Activated CD8-positive, alpha-beta memory T cell treated with anti-CD3 and anti-CD28 coated beads, Interleukin-2, amount 50 U/mL, for 24 hours (primary cell): ENCODE results near the gene SMTN.

Experiments used
- DNase-seq: peaks from one replicate; pipeline ENCODE4 v3.0.0-alpha.2; 2020; ENCODE audit errors: extremely low read depth

The SMTN gene

DNA sequence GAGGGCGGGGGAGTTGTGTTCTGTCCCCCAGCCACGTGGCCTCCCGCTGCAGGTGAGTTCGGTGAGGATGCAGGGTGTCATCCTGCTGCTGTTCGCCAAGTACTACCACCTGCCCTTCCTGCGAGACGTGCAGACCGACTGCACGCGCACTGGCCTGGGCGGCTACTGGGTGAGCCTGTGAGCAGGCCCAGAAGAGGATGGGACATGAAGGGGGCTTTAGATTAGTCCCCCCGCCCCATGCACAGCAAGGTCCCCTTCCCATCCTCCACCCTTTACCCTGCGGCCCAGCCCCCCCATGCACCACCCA is 45.7 kb downstream of the SMTN start:
- no peak for DNase-seq

DNA sequence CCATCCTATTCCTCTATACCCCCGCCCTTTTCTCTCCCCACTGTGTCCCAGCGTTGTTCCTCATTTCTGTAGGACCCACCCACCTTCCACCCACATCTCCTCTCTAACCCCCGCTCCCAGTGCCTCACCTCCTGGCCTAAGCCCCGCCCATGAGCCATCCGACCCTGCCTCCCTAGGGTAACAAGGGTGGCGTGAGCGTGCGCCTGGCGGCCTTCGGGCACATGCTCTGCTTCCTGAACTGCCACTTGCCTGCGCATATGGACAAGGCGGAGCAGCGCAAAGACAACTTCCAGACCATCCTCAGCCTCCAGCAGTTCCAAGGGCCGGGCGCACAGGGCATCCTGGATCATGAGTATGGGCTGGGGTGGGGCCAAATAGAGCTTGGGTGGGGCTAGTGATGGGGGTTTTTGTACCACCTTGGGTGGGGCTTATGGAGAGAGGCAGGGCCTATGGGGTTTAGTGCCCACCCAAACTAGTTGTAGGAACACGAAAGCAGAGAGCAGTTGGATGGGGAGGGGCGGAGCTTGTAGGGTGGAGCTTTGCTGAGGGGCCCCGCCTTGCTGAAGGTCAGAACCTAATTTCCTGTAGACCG is 46.2 kb downstream of the SMTN start:
- no peak for DNase-seq

DNA sequence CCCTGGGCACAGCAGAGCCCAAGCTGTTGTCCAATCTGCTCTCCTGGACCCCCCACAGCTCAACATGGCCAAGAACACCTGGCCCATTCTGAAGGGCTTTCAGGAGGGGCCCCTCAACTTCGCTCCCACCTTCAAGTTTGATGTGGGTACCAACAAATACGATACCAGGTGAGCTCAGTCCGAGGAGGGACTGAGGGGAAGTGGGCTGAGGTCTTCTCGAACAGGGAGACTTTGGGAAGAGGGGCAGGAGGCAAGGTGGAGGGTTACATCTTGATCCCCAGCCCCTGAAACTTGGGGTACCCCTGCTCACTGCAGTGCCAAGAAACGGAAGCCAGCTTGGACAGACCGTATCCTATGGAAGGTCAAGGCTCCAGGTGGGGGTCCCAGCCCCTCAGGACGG is 47.0 kb downstream of the SMTN start:
- no peak for DNase-seq

DNA sequence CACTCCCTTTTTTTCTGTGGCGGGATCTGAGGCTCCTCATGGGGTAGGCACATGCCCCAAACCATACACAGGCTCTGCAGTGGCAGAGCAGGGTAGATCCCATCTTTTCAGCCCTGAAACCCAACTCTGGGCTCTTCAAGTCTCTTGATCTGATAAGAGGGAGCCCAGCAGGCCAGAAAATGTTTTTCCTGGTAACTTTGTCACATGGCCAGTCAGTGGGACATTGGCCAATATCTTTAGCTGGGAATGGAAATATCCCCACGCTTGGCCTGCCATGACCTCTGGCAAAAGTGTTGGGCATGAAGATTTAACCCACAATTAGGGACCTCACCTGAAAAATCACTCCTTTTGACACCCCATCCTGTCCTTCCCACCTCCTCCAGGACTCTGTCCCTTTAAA is 49.8 kb downstream of the SMTN start:
- DNase-seq = no peak

DNA sequence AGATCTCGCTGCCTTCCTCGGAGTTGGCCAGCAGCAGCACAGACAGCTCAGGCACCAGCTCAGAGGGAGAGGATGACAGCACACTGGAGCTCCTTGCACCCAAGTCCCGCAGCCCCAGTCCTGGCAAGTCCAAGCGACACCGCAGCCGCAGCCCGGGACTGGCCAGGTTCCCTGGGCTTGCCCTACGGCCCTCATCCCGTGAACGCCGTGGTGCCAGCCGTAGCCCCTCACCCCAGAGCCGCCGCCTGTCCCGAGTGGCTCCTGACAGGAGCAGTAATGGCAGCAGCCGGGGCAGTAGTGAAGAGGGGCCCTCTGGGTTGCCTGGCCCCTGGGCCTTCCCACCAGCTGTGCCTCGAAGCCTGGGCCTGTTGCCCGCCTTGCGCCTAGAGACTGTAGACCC is 52.8 kb downstream of the SMTN start:
- DNase-seq = no peak

DNA sequence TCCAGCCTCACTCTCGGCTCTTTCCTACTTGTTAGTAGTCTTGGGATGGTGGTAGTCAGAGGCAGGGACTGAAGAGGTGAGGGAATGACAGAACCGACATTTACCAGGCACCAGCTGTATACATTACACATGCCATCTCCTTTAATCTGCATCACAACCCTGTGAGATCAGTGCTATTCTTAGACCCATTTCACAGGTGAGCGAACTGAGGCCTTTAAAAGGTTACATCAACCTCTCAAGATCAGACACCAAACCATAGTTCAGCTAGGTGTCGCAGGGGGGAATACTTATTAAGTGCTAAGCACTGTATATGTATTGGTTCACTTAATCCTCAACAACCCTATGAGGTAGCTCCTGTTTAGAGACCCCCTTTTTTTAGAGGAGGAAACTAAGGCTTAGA is 53.6 kb downstream of the SMTN start:
- no peak for DNase-seq

DNA sequence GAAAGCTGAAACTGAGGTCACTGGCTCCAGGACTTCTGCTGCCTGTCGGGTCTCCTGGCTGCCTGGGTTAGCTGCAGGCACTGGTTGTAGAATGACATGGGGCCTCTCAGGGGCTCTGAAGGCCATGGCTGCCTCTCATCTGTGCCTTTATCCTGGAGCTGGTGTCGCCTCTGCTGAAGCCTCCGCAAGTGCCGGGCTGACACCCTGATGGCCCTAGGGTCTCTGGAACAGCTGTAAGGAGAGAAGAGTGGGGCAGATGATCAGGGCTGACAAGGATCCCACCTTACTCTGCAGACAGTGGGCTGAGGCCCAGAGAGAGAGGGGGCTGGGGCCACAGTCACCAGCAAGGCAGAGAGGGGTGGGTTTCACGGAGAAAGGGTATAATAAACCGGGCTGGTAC is 54.6 kb downstream of the SMTN start:
- no peak for DNase-seq

DNA sequence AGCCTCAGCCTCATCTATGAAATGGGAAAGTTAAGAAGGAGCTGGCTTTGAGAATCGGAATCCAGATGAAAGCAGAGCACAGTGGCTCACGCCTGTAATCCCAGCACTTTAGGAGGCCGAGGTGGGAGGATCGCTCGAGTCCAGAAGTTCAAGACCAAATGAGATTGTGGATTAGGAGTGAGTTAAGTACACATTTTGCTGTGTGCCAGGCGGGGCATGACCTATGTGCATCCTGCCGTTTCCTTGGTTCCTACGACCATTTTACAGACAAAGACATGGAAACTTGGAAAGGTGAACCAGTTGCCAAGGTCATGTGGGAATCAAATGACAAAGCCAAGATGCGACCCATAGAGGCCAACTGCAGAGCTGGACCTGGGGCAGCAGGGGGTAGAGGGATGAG is 55.0 kb downstream of the SMTN start:
- DNase-seq = no peak

DNA sequence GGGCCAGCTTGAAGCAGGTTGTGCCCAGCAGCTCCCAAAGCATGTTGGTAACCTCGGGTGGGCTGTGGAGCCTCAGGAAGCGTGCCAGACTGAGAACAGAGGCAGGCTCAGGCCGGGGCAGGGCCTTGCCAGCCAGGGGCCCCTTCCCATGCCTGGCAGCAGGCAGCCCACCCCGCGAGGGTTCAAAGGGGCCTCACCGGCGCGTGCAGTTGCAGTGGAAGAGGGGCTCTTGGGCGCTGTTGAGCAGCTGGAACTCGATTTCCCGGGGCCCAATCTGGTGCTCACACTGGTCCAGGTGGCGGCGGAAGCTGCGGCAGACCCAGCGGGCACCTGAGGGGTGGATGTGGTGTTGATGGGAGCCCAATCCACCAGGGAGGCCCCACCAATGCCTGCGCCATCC is 55.6 kb downstream of the SMTN start:
- no peak for DNase-seq

DNA sequence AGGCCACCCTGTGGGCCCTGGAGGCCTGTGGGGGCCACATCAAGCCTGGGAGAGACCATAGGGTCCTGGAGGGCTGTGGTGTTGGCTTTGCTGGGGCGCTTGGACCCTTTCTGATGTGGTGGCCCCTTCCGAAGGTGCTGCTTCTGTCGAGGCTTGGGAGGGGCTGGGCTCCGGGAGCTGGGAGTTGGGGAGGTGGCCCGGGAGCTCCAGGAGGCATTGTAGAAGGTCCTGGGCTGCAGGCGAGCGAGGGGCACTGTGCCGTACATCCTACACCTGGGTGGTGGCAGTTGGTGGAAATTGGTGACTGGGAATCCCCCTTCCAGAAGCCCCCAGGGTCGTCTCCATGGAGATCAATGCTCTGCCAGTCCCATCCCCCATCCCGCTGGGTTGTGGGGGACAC is 56.6 kb downstream of the SMTN start:
- no peak for DNase-seq

DNA sequence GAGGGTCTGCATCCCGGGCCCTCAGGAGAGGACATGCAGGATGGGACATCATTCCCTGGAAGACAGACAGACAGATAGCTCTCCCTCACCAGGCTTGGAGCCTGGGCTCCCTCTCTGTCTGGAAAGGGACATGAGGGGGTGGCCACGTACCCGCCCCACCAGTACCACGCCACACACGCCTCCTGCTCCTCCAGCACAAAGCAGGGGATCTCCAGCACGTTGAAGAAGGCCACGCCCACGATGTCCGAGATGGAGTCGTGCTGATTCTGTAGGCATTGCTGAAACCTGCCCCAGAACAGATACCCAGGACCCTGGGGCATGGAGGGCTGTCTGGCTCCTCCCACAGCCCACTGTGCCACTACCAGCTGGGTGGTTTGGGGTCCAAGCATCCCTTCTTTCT is 57.0 kb downstream of the SMTN start:
- no peak for DNase-seq

DNA sequence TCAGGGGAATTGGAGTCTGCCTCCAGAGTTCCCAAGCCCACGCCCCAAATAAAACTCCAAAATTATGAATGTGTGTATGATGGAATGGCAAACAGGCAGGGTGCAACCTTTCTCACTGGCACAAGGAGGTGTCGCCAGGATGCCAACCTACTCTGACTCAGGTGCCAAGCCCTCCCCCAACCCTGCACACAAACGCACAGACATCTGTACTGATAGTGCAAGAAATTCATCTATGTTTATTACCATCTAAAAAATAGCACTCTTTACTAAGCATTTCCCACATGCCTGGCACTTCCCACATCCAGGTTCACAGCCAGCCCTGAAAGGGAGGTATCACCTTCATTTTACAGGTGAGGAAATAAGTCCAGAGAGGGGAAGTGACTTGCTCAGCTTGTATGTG is 57.9 kb downstream of the SMTN start:
- DNase-seq = no peak

DNA sequence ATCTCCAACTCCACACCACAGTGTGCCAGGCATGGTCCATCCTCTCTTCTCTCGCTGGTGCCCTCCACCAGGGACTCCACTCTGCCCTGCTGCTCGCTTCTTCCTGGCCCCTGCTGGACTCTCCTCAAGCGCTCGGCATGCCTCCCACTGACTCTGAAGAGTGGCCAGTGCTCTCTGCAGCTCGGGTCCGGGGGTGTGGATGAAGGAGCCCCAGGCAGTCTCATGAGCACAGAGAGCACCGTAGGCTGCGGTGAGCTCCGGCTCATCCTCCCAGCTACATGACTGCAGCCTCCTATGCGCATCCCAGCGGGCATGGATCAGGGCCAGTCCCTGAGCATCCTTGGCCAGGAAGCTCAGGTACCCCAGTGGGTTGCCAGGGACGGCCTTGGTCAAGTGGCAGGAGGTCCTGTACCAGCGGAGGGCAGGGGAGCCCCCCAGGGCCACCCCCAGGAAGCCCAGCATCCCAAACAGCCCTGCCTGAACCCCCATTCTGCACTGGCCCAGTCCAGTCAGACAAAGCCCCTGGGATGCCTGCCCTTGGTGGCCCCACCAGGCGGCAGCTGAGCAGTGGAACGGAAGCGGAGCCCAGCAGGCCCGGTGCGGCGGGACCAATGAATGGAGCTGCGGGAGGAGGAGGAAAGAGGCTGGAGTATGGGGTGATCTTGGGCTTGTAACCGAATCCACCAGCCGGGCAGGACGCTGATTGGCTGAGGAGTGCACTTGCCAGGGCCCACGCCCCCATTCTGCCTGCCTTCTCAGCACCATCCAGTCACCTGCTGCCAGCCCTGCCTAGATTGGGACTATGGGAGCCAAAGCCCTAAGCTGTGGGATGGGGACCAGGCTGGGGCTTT is 59.0 kb downstream of the SMTN start, which contains the start of gene PLA2G3:
Gene PLA2G3, minus strand, starts transcription at position 643 of the 851 bp plus-strand sequence. Its CDS starts 154 bp downstream, at position 489.
- DNase-seq = no peak

DNA sequence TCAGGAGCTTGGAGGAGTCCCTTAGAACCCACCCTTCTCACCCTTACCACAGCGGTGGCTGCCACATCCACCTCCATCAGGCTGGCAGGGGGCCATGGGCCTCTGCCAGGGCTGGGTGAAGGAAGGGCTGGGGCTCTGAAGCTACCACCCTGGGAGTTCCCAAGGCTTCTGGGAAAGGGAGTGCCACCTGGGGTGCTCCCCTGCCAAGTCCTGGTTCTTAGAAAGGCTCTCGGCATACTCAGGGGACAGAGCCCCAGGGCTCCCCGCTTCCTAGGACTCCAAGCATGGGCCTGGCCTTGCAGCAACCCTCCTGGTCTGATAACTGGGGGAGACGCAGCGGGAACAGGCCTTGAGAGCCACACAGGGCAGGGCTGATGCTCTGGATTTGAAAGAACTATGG is 59.6 kb downstream of the SMTN start:
- no peak for DNase-seq

DNA sequence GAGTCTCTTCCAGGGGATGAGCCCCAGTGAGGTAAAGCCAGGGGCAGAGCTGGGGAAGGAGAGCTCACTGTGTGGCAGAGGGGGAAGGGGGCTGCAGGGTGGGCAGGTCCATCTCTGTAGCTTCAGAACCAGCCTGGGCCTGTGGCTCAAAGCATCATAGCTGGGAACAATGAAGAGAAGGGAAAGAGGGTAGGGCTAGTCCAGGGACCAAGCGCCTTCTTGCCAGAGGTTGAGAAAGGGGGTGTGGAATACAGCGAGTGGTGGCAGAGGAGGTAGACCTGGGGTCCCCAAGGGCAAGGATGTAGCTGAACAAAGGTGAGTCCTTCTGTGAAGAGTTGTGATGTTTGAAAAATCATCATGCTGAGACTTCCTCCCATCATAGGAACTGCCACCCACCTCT is 60.4 kb downstream of the SMTN start:
- DNase-seq = no peak

DNA sequence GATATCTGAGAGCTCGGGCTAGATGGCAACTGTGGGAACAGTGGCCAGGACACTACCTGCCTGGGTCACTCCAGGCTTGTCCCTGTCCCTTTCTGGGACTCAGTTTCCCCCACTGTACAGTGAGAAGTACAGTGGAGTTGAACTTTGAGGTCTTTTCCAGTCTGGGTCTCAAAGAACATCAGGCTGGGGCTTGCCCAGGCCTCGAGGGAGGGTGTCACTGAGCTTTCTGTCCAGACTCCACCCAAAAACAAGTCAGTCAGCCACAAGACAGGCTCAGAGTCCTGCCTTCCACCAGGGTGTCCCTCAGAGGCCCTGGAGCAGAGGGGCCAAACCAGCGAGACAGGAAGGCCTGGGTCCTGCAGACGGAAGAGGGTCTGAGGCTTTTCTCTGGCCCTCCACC is 61.2 kb downstream of the SMTN start:
- no peak for DNase-seq

DNA sequence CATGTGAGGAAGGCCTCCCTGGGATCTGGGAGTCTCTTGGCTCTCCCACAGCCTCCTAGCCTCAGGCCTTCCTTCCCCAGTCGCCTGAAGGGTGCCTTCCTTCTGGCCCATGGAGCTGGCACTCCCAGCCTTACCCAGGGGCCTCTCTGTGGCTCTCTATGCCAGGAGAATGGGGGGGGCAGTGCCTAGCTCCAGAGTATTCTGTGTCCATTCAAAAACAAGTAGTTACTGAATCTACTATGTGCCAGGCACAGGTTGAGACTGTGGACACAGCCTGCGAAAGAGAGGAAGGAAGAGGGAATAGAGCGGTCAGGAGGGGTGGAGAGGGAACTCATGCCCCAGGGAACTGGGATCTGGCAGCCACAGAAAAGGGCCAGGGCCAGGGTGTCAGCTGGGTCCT is 61.9 kb downstream of the SMTN start:
- no peak for DNase-seq

DNA sequence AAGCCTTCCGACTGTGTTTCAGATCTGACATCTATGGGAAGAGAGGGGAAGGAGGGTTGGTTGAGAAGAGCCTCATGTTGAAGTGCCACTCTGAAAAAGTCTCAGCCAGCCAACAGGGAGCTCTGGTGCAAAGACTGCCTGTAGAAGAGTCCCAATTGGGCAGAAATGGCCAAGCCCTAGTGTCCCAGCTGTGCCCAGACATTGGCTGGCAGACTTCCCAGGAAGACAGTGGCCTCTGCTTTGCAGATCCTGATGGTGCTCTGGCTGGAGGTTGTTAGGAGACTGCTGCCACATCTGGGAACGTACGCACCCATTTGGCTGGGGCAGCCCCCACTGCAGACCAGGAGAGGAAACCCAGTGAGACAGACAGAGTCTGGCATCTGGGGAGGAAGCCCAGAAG is 62.4 kb downstream of the SMTN start:
- no peak for DNase-seq

DNA sequence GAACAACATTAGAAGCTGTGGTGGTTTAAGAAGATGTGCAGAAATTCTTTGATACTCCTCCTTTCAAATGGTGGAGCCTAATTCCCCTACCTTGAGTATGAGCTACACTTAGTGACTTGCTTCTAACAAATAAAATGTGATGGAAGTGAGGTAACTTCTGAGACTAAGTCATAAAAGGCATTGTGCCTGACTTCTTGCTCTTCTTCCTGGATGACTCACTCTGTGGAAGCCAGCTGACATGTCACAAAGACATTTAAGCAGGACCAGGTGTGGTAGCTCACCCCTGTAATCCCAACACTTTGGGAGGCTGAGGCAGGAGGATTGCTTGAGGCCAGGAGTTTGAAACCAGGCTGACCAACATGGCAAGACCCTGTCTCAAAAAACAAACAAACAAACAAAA is 63.1 kb downstream of the SMTN start:
- no peak for DNase-seq

DNA sequence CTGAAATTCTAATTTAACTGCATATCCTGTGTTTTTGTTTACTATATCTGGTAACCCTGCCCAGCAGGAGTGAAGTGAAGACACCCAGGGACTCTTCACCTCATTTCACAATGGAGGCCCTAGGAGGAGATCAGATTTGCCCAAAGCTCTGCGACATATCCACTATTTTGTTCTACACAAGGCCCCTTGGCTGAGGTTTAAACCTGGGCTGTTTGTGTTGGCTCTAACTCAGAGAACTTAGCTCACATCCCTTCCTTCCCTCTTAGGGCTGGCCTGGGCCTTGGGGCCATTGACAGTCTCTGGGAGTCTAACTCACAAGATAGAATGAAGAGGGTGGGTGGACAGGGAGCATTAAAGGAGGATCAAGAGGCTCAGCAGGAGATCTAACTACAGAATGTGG is 67.4 kb downstream of the SMTN start:
- no peak for DNase-seq

DNA sequence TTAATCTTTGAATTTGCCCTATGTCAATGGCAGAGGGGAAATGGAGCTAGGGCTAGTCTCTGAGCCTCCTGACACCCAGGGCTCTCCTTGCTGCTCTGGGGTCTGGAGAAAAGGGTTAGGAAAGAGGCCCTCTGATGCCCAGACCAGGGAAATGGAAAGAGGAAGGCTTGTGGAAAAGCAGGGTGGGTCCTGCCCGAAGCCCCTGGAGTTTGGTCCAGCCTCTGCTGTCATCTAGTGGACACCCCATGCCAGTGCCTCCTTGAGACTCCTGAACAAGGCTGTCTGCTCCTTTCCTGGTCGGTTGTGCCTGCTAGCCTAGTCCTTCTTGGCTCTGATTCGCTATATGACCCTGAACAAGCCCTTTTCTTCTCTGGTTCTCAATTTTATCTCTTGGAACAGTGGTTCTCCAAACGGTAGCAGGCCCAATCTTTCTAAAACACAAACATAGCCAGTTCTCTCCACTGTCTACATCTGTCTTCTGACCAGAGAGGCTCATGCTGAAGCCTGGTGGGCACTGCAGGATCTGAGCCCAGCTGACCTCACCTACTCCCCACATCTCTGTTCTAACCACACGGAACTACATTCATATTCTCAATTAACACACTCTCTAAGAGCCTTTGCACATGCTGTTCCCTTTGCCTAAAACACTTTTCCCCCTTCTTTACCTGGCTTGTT is 68.0 kb downstream of the SMTN start:
- DNase-seq = no peak

DNA sequence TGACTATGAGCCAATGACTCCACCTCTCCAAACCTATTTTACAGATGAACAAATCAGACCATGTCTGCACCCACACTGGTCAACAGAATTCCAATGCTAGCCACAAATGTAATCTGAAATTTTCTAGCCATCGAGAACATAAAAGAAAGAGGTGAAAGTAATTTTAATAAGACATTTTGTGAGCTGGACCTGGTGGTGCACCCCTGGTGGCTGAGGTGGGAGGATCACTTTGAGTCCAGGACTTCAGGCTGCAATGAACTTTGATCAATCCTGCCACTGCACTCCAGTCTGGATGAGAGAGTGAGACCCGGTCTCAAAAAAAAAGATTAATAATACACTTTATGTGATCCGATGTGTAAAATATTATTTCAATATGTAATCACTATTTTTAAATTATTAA is 69.5 kb downstream of the SMTN start:
- no peak for DNase-seq

DNA sequence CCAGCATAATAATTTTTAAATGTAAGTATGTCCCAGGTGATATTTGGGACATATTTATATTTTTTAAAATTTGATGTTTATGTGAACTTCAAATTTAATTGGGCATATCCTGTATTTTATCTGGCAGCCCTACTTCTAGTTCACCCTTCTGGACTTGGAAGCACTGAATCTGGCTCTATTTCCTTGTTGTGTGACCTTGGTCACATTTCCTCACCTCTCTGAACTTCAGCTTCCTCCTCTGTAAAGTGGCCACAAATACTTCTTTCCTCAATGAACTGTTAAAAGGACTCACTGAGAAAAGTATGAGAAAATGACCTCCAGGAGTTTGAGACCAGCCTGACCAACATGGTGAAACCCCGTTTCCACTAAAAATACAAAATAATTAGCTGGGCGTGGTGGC is 70.8 kb downstream of the SMTN start:
- no peak for DNase-seq
